Measurements from ENCODE around the gene ZMIZ2. TPM values are rescaled to one million over a fixed set of nuclear protein-coding genes. Genes with fewer than 3 reads are reported as not detected.
"Not testable (repeated sequence)": the region's sequence is repeated elsewhere in the genome, so short reads cannot be mapped to it uniquely, and the experiment has no call there.

The ZMIZ2 gene
- total and polyA plus RNA-seq, 7 donors, result 11.7 to 32.9 (median 25.0) TPM

GRCh38 chr7:44775383-44776107, 26.9 kb downstream of the ZMIZ2 start:
- WGBS, 3 donors, result 87 to 90% (median 88%) methylated on average over 6 of the region's 6 CpGs
- Histone ChIP-seq H3K4me1 (peaks cover 4% of the 10 kb centered on the region), H3K9me3 (no peaks in the 10 kb centered on the region), H3K27me3 (ENCODE audit: insufficient read depth in 3 of 3, low read length in 2 of 3) (no peaks in the 10 kb centered on the region), H3K36me3 (ENCODE audit: insufficient read depth in 1 of 2, low read depth in 1 of 2) (no peaks in the 10 kb centered on the region), H3K4me3 (no peak overlapping the region), H3K27ac (no peak overlapping the region)
- intact Hi-C loops (cut with DNase I), result no loop called here
- DNase-seq, result no peak
- ATAC-seq, result no peak
- no peak for TF ChIP-seq CTCF (IDR thresholded peaks at IDR 0.05)

- H3K27ac ChIP-seq, result no peak overlapping the region
These were observed 27.6 kb downstream of the ZMIZ2 start for GRCh38 chr7:44776211-44776610.

GRCh38 chr7:44782460-44782859, 33.8 kb downstream of the ZMIZ2 start:
- intact Hi-C loops (cut with DNase I), result no loop called here
- DNase-seq (no peak), ATAC-seq (no peak)
- H3K4me1 ChIP-seq, result no peaks in the 10 kb centered on the region
- WGBS, 3 donors, result 95 to 100% (median 98%) methylated on average over 1 of the region's 1 CpG
- H3K27ac ChIP-seq, result no peak overlapping the region
- H3K36me3 ChIP-seq (ENCODE audit: insufficient read depth in 1 of 2, low read depth in 1 of 2), result no peaks in the 10 kb centered on the region
- H3K4me3 ChIP-seq, result no peak overlapping the region
- H3K27me3 ChIP-seq (ENCODE audit: insufficient read depth in 3 of 3, low read length in 2 of 3), result no peaks in the 10 kb centered on the region
- H3K9me3 ChIP-seq, result no peaks in the 10 kb centered on the region
- TF ChIP-seq CTCF (IDR thresholded peaks at IDR 0.05), result no peak

More at GRCh38 chr7:44776211-44776610, 27.6 kb downstream of the ZMIZ2 start:
- Histone ChIP-seq H3K36me3 (ENCODE audit: insufficient read depth in 1 of 2, low read depth in 1 of 2) (no peaks in the 10 kb centered on the region), H3K4me1 (no peaks in the 10 kb centered on the region), H3K4me3 (no peak overlapping the region), H3K9me3 (no peaks in the 10 kb centered on the region), H3K27me3 (ENCODE audit: insufficient read depth in 3 of 3, low read length in 2 of 3) (no peaks in the 10 kb centered on the region)
- ATAC-seq, result no peak
- 75 to 84% (median 84%) methylated on average over 3 of the region's 3 CpGs for WGBS, 3 donors
- DNase-seq, result no peak
- intact Hi-C loops (cut with DNase I), result no loop called here
- no peak for TF ChIP-seq CTCF (IDR thresholded peaks at IDR 0.05)

- Histone ChIP-seq H3K27ac (no peak overlapping the region), H3K4me1 (no peaks in the 10 kb centered on the region), H3K36me3 (ENCODE audit: insufficient read depth in 1 of 2, low read depth in 1 of 2) (no peaks in the 10 kb centered on the region), H3K9me3 (no peaks in the 10 kb centered on the region), H3K27me3 (ENCODE audit: insufficient read depth in 3 of 3, low read length in 2 of 3) (no peaks in the 10 kb centered on the region), H3K4me3 (no peak overlapping the region)
- intact Hi-C loops (cut with DNase I), result no loop called here
- DNase-seq (no peak), ATAC-seq (no peak)
- no peak for TF ChIP-seq CTCF (IDR thresholded peaks at IDR 0.05)
These were observed 34.8 kb downstream of the ZMIZ2 start for GRCh38 chr7:44783407-44783806.

- Histone ChIP-seq H3K9me3 (no peaks in the 10 kb centered on the region), H3K27me3 (ENCODE audit: insufficient read depth in 3 of 3, low read length in 2 of 3) (no peaks in the 10 kb centered on the region), H3K4me3 (no peak overlapping the region), H3K27ac (no peak overlapping the region), H3K4me1 (no peaks in the 10 kb centered on the region), H3K36me3 (ENCODE audit: insufficient read depth in 1 of 2, low read depth in 1 of 2) (no peaks in the 10 kb centered on the region)
- DNase-seq, result no peak
- TF ChIP-seq CTCF (IDR thresholded peaks at IDR 0.05), result no peak
- WGBS, 3 donors, result 71 to 80% (median 78%) methylated on average over 1 of the region's 1 CpG
- ATAC-seq, result no peak
- intact Hi-C loops (cut with DNase I), result no loop called here
These were observed 35.7 kb downstream of the ZMIZ2 start for GRCh38 chr7:44784364-44784763.

- H3K27ac ChIP-seq; DNase-seq; H3K4me3 ChIP-seq; H3K9me3 ChIP-seq; H3K4me1 ChIP-seq; intact Hi-C loops (cut with DNase I); H3K27me3 ChIP-seq (ENCODE audit: insufficient read depth in 3 of 3, low read length in 2 of 3); H3K36me3 ChIP-seq (ENCODE audit: insufficient read depth in 1 of 2, low read depth in 1 of 2); ATAC-seq: not testable (repeated sequence)
- 96 to 97% (median 97%) methylated on average over 3 of the region's 3 CpGs for WGBS, 3 donors
These were observed 36.6 kb downstream of the ZMIZ2 start for GRCh38 chr7:44785218-44785617.
